HG03439 (cell line): ENCODE measurements around the gene GK.
"Not testable (repeated sequence)": the region's sequence is repeated elsewhere in the genome, so short reads cannot be mapped to it uniquely, and the experiment has no call there.

Experiments used
- ATAC-seq: cut with Tn5 transposase; IDR thresholded peaks from one replicate; pipeline ENCODE4 v1.9.1; 2021; ENCODE audit warnings: mild to moderate bottlenecking, moderate library complexity; ENCODE audit not compliant: unreplicated experiment

The GK gene

DNA sequence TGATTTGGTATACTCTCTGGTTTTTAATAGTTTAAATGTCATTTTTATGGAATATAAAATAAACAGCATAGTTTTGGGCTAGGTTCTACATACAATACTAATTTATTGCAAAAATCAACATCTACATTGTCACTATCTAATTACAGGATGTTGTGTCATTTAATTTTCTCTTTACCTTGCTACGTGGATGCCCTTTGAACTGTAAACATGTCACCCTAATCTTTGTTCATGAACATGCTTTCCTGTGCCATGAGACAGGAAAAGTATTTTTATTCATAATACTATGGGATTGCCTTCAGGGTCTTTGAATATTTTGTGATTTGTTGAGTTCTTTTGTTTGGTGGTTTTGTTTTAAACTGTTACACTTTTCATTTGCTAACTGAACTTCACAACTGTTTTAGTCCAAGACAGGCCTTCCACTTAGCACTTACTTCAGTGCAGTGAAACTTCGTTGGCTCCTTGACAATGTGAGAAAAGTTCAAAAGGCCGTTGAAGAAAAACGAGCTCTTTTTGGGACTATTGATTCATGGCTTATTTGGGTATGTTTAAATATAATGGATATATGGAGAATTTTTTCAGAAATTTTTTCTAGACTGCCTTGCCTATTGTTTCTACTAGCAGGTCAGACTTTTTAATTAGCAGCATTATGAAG lies 40.9 kb downstream of the GK start:
- ATAC-seq = no peak

DNA sequence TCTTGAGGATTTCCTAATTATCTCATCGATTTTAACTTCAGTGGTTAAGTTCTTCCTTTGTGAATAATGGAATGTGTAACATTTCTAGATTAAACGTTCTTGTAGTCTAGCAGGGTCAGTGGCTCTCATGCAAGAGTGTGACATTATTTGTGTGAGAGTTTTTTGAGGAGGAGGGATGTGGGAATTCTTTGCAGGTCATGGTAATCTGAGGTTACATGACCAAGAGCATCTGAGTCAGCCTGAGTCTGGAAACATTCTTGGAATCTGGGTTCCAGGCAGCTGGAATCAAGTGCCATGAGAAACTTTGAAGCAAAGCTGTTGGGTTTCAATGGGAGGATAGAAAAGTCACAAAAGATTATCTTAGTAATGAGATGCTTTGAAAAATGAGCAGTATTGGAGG lies 49.5 kb downstream of the GK start:
- no peak for ATAC-seq

DNA sequence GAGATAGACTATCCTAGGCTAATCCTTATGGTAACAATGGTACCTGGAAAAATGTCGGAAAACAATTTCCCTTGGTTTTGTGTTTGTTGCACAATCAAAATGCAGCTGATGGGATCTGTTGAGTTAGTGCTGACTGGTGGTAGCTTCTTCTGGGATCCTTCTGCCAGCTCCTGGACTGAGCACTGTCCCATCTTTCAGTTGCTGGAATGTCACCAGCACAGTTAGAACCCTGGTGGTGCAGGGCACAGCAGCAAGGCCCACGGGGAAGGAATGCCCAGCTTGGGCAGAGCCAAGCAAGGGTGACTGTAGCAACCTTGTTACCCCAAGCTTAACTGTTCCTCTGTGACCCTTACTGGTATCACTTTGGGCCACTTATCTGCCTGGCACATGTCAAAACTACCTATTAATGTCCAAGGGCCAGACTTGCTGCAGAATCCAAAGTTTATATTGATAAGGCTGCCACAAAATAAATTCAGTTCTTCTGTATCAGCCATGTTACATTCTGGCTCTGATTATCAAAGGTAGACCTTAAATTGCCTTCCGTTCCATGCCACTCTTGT lies 53.1 kb downstream of the GK start:
- no peak for ATAC-seq

DNA sequence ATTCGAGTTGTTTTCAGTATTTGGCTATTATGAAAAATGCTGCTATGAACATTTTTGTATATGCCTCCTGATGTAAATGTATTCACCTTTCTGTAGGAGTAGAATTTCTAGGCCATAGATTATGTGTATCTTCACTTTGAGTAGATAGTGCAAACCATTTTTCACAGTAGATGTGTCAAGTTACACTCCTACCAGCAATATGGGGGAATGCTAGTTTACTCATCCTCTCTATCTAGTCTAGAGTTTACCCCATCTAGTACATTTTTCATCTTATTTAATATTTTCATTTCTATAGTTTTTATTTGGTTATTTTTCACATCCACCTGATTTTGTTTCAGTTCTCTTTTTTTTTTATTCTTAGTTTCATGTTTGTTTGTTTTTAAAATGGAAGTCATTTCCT lies 59.0 kb downstream of the GK start:
- no peak for ATAC-seq

DNA sequence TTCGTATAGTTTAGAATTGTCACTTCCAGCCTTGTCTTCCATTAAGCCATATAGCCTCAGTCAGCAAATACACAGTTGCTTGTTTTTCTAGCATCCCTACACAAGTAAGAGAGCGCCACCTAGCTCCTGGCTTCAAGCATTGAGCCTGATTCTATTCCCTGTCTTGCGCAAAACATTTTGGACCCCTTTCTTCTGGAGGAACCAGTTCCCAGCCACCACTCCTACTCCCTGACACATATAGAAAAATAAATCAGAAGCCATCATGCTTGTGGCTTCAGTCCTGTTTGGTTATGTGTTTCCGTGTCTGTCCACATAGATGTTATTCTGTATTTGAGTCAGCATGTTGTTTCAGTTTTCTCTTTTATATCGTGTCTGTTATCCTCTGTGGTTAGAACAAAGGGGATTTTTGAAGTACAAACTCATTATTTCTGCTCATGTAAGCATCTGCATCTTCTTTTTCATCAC lies 59.9 kb downstream of the GK start:
- ATAC-seq = peak; percentile 98

DNA sequence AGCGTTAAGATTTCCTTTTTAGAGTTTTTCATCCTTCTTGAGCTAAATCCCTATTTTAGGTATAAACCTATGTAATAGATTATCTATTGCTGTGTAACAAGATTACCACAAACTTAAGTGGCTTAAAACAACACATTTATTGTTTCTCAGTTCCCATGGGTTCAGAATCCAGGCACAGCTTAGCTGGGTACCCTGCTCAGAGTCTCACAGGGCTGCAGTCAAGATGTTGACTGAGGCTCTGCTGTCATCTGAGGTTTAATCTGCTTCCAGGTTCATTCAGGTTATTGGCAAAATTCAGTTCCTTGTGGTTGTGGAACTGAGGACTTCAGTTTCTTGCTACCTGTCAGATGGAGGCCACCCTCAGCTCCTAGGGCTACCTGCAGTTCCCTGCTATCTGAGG lies 60.9 kb downstream of the GK start:
- ATAC-seq = no peak

DNA sequence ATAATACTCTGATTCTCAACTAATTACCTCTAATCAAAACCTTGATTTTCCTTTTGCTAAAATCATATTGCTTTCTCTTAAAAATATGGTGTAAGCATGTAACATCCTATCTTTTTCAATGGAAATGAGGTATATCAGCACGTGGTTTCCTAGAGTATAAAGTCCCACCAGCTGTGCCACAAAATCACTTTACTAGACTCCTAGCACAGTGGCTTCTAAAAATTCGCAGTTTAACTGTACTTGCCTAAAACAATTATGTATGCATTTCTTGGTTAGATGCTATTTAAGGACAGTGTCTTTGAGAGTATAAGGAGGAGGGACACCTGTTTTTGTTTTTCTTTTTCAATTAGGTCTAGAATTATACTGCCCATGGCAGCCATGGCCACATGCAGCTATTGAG lies 62.8 kb downstream of the GK start:
- no peak for ATAC-seq

DNA sequence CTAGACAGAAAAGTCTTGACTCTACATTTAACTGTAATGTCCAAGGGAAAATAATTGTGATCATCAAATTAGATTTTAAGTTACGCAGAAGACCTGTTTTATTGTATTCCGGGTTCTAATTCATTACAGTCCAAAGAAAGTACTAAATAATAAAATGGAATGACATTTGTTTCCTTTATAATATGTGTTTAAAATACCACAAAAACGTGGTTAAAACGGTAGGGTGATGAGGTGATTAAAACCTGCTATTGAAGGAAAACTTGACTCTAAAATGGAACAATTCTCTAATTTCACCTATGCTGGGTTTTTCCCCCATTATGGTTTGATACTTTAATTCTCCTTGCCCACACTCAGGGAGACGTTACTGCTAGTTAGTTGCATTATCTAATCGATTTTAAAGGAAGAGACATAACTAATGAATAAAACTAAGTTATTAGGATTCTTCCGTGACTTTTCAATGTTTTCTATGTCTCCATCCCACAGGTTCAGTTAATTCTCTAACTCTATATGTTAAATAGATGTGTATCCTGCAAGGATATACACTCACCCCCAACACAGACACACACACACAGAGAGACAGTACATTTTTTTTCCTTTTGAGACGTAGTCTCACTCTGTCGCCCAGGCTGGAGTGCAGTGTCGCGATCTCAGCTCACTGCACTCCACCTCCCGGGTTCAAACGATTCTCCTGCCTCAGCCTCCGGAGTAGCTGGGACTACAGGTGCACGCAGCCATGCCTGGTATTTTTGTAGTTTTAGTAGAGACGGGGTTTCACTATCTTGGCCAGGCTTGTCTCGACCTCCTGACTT lies 80.8 kb downstream of the GK start:
- ATAC-seq = no peak

DNA sequence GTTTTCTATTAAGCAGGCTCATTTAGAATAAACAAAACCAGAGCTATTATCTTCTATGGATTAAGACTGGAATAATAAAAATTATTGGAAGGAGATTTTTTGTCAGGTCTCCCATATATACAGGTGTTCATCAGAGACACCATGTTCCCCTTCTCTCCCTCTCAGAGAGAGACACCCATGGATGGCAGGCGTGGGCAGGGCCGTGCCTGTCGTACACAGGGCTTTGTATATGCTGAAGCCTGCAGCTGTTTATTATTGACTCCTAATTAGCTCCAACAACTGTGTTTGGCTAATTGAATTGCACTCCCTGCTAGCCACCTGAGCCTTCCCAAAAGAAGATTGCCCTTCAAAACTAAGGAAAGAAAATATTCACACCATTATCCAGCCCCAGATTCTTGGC lies 81.6 kb downstream of the GK start:
- no peak for ATAC-seq

DNA sequence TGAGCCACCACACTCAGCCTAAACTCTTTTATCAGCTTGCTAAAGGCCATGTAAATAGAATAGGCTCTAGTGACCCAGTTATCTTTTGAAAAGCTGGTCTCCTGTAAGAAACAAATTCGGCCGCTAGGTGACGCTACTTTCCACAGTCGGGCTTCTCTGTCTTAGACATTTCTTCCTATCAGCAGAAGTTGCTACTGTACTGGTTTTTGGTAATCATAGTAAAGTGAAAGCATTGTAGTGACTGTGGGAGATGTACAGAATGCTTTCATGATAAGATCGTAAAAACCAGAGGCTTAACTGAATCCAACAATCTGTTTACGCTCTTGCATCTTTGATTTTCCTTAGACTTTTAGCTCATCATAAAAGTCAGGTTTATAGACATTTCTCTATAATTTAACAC lies 82.6 kb downstream of the GK start:
- peak; percentile 87 for ATAC-seq

DNA sequence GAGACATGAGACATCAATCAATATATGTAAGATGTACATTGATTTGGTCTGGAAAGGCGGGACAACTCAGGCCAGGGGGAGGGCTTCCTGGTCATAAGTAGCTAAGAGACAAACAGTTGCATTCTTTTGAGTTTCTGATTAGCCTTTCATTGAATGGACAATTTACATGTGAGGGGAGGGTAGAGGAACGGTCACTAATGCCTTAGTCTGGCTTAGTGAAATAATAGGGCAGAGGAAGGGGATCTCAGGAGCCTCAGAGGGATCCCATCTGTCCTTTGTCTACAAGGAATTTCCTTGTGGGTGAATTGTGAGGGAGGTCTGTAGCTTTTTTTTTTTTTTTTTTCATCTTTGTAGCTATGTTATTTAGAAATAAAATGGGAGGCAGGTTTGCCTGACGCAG lies 88.3 kb downstream of the GK start:
- ATAC-seq = no peak

DNA sequence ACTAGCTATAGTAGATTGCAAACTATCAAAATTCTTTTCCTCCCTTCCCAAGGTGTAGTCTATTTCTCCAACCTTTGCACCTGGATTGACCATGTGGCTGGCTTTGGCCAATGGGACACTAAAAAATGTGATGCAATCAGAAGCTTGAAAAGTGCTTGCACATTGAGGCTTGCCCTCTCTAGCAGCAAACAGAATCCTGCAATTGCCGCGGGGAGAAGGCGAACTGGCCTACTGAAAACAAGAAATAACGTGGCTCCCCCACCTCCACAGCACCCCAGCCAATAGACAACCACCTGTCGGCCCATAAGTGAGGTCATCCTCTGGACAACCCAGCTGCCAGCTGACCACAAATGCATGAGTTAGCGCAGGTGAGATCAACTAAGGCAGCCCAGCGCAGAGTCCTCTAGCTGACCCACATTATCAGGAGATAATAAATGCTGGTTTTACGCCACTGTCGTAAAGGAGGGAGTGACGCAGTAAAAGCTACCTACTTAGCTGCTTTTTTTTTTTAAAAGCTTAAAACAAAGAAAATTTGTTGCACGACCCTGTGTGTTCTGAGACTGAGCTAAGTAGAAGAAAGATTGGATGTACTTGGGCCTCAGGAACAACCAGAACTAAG lies 95.2 kb downstream of the GK start:
- ATAC-seq = no peak

DNA sequence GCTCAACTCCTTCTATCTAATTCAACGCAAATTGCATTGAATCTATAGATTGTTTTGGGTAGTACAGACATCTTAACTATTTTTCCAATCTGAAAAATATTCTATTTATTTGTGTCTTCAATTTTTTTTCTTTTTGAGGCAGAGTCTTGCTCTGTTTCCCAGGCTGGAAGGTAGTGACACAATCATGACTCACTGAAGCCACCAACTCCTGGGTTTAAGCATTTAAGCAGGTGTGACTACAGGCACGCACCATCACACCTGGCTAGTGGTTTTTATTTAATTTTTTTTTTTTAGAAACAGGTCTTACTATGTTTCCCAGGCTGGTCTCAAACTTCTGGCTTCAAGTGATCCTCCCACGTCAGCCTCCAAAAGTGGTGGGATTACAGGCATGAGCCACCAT lies 98.3 kb downstream of the GK start:
- no peak for ATAC-seq

DNA sequence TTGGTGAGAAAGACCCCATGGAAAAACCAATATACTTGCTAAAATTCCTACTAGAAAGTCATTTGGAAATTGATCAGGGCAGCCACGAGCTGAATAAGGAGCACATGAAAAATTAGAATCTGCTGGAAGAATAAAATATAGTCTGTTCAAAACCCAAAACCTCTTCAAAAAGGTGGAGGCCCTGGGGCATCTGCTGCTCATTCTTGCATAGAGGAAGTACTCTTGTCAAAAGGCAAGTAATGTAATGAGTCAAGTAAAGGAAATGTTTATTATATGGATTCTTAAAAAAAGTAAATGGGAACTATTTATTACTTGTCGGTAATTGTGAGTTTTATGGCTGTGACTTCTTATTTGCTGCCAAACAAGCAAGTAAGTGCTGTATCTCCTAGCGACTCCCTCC lies 109.5 kb downstream of the GK start:
- no peak for ATAC-seq

DNA sequence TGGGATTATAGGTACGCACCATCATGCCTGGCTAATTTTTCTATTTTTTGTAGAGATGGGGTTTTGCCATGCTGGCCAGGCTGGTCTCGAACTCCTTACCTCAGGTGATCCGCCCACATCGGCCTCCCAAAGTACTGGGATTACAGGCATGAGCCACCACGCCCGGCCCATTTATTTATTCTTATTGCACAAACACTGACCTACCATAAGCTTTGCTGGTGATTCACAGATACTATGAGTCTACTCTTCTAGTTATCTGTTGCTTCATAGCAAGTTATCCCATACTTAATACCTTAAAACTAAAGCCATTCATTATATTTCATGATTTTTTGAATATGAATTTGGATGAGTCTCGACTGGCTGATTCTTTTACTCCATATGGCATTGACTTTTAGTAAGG lies 120.5 kb downstream of the GK start:
- ATAC-seq = not testable (repeated sequence)

DNA sequence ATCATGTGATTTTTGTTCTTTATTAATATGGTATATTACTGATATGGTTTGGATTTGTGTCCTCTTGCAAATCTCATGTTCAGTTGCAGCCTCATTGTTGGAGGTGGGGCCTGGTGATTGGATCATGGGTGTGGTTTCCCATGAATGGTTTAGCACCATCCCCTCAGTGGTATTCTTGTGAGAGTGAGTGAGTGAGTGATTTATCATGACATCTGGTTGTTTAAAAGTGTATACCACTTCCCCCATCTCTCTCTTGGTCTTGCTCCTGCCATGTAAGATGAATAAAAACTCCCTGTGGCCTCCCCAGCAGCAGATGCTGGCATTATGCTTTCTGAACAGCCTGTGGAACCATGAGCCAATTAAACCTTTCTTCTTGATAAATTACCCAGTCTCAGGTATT lies 124.4 kb downstream of the GK start:
- no peak for ATAC-seq

DNA sequence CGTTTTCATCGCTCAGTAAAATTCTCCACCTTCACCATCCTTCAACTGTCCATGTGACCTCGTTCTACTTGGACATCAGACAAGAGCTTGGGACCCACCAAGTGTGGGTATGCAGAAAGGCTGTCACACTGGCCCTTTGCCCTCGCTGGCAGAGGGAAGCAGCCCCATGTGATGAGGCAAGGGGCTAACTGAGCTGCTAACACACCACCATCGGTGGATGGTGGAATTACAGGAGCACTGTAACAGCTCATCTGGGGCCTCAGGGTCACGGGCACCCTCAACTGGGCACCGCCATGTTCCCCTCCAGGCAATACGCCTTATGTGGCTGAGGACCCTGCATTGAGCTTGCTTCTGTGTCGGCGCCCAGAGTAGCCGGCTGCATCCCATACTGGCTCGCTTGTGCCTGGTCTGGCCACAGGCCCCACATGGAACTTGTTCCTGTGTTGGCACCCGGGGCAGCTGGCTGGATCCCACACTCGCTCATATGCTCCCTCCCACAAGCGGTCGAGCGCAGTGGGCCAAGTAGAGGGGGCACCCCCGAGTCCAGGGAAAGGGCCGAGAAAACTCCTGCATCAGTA lies 126.3 kb downstream of the GK start:
- ATAC-seq = no peak
